Gastrocnemius medialis (tissue), 4 donors: ENCODE data around the gene PAH.

Source experiments
- CTCF ChIP-seq, 5 experiments: fragments of 450-650 bp in 3 of 5; fragments of 200-600 bp in 2 of 5; sonication (generic) in 2 of 5; IDR thresholded peaks in 4 of 5; conservative IDR thresholded peaks in 1 of 5; 1 replicate in 4 of 5; 2 replicates in 1 of 5; pipeline ENCODE4 v1.5.1; 2016 to 2019; ENCODE audit warnings: antibody characterized with exemption in 5 of 5, mild to moderate bottlenecking in 3 of 5, moderate library complexity in 3 of 5
- POLR2A ChIP-seq, 2 donors: fragments of 450-650 bp; IDR thresholded peaks; one replicate each; pipeline ENCODE4 v1.6.1; 2017; ENCODE audit warnings: antibody characterized with exemption in 2 of 2, mild to moderate bottlenecking in 2 of 2, moderate library complexity in 2 of 2

- TF ChIP-seq CTCF (IDR thresholded peaks at IDR 0.05 in 4 of 5, conservative IDR thresholded peaks at IDR 0.05 in 1 of 5) (no peak), POLR2A (IDR thresholded peaks at IDR 0.05) (no peak)
Observed at GRCh38 chr12:102797528-102797927, 119.5 kb downstream of the PAH start.
